ENCODE results near the gene GSK3A. TPM values are rescaled to one million over a fixed set of nuclear protein-coding genes. Genes with fewer than 3 reads are reported as not detected.
A peak's percentile ranks its signal among the peaks of the same experiment; 100 is the strongest.

The GSK3A gene
- total RNA-seq, result 40.0 TPM
- long read RNA-seq, transcript GSK3A-201 (11 exons, 2,188 nt), result major isoform, 13 of 25 reads
- long read RNA-seq, partial matches to known transcripts, result 4 of 25 reads
- long read RNA-seq, other reads (novel, unspliced or antisense), result 7 of 25 reads

GRCh38 chr19:42242512-42243409 is at the start of gene GSK3A:
GSK3A (minus strand) TSS chr19:42242602; CDS start chr19:42242465, 137 bp downstream.
- peak; percentile 99 for DNase-seq
- peak; percentile 86 for ATAC-seq
- intact Hi-C loops (cut with micrococcal nuclease), result no loop called here

GRCh38 chr19:42291435-42291810 is 49.0 kb upstream of the GSK3A start:
- ATAC-seq (no peak), DNase-seq (no peak)
- intact Hi-C loops (cut with micrococcal nuclease), result no loop called here

- intact Hi-C loops (cut with micrococcal nuclease), result no loop called here
- ATAC-seq (no peak), DNase-seq (peak; percentile 51)
Measured at GRCh38 chr19:42290523-42291434, 48.4 kb upstream of the GSK3A start.

- ATAC-seq (no peak), DNase-seq (no peak)
- intact Hi-C loops (cut with micrococcal nuclease), result no loop called here
Measured at GRCh38 chr19:42290136-42290522, 47.7 kb upstream of the GSK3A start.

GRCh38 chr19:42289556-42290041 is 47.2 kb upstream of the GSK3A start:
- DNase-seq (no peak), ATAC-seq (no peak)
- intact Hi-C loops (cut with micrococcal nuclease), result loop anchor here (5.0 kb wide), 1 partner anchor 42 kb away; no protein-coding TSS in a partner anchor

- ATAC-seq, result no peak
- intact Hi-C loops (cut with micrococcal nuclease), result loop anchor here (5.0 kb wide), 1 partner anchor 42 kb away; no protein-coding TSS in a partner anchor
- no peak for DNase-seq
Measured at GRCh38 chr19:42288881-42289555, 46.6 kb upstream of the GSK3A start.

GRCh38 chr19:42288387-42288786 is 46.0 kb upstream of the GSK3A start:
- ATAC-seq (no peak), DNase-seq (no peak)
- intact Hi-C loops (cut with micrococcal nuclease), result loop anchor here (5.0 kb wide), 1 partner anchor 41 kb away; no protein-coding TSS in a partner anchor

GRCh38 chr19:42287827-42288107 is 45.4 kb upstream of the GSK3A start:
- ATAC-seq (no peak), DNase-seq (no peak)
- intact Hi-C loops (cut with micrococcal nuclease), result loop anchor here (5.0 kb wide), 1 partner anchor 40 kb away; no protein-coding TSS in a partner anchor

- ATAC-seq (no peak), DNase-seq (peak; percentile 28)
- intact Hi-C loops (cut with micrococcal nuclease), result loop anchor here (5.0 kb wide), 1 partner anchor 40 kb away; no protein-coding TSS in a partner anchor
Measured at GRCh38 chr19:42287017-42287826, 44.8 kb upstream of the GSK3A start.

GRCh38 chr19:42286349-42287016 is 44.1 kb upstream of the GSK3A start:
- ATAC-seq (no peak), DNase-seq (peak; percentile 78)
- intact Hi-C loops (cut with micrococcal nuclease), result loop anchor here (5.0 kb wide), 1 partner anchor 39 kb away; no protein-coding TSS in a partner anchor

- no peak for ATAC-seq
- intact Hi-C loops (cut with micrococcal nuclease), result loop anchor here (5.0 kb wide), 1 partner anchor 39 kb away; no protein-coding TSS in a partner anchor
- DNase-seq, result no peak
Measured at GRCh38 chr19:42285988-42286348, 43.6 kb upstream of the GSK3A start.

GRCh38 chr19:42285541-42285941 is 43.1 kb upstream of the GSK3A start:
- ATAC-seq, result no peak
- intact Hi-C loops (cut with micrococcal nuclease), result loop anchor here (5.0 kb wide), 1 partner anchor 38 kb away; no protein-coding TSS in a partner anchor
- peak; percentile 34 for DNase-seq

- intact Hi-C loops (cut with micrococcal nuclease), result loop anchor here (5.0 kb wide), 1 partner anchor 37 kb away; no protein-coding TSS in a partner anchor
- peak; percentile 65 for DNase-seq
- ATAC-seq, result no peak
Measured at GRCh38 chr19:42284591-42285341, 42.4 kb upstream of the GSK3A start.

GRCh38 chr19:42284066-42284501 is 41.7 kb upstream of the GSK3A start:
- ATAC-seq (peak; percentile 26), DNase-seq (peak; percentile 91)
- intact Hi-C loops (cut with micrococcal nuclease), result no loop called here

- DNase-seq (peak; percentile 99), ATAC-seq (peak; percentile 64)
- intact Hi-C loops (cut with micrococcal nuclease), result no loop called here
Measured at GRCh38 chr19:42283188-42284065, 41.0 kb upstream of the GSK3A start.

GRCh38 chr19:42282819-42283187 is 40.4 kb upstream of the GSK3A start:
- ATAC-seq, result no peak
- intact Hi-C loops (cut with micrococcal nuclease), result no loop called here
- no peak for DNase-seq

Measured in left ventricle myocardium superior (tissue), 1 donor.